ENCODE results near the gene APOL3. TPM values are rescaled to one million over a fixed set of nuclear protein-coding genes. Genes with fewer than 3 reads are reported as not detected.
"Not testable (repeated sequence)": the region's sequence is repeated elsewhere in the genome, so short reads cannot be mapped to it uniquely, and the experiment has no call there.

The APOL3 gene
- total and polyA plus RNA-seq, 10 of the 15 experiments (the other 5 are each of a cell fraction or from before 2014, with no cell fraction given) = 6.9 to 66.8 (median 48.5) TPM

GRCh38 chr22:36201025-36201424 is 40.5 kb upstream of the APOL3 start:
- H3K9ac ChIP-seq (ENCODE audit: control insufficient read depth, insufficient read depth, low read length); H3K9me3 ChIP-seq (replicated peaks; ENCODE audit: control insufficient read depth, insufficient read depth, low read length); H3K4me3 ChIP-seq; H3K4me2 ChIP-seq (ENCODE audit: control insufficient read depth, insufficient read depth); SMC1A ChIA-PET (ENCODE audit: uncharacterized antibody, unreplicated experiment); ATAC-seq; H3K36me3 ChIP-seq (ENCODE audit: control insufficient read depth in 2 of 2, insufficient read depth in 2 of 2, low read length in 1 of 2); H2AFZ ChIP-seq (ENCODE audit: control insufficient read depth, low read depth, low read length); intact Hi-C loops (cut with micrococcal nuclease; ENCODE audit: unreplicated experiment); in situ Hi-C loops (cut with MboI); FAIRE-seq; H3K79me2 ChIP-seq (ENCODE audit: control insufficient read depth, insufficient read depth, low read length); H3K27ac ChIP-seq (ENCODE audit: control insufficient read depth, insufficient read depth); BruUV-seq (replicated peaks); CTCF ChIA-PET; RAD21 ChIA-PET (ENCODE audit: unreplicated experiment); DNase-seq (ENCODE audit: low read depth, low spot score); H3K27me3 ChIP-seq (replicated peaks in 1 of 2; ENCODE audit: control insufficient read depth in 2 of 2, insufficient read depth in 2 of 2, low read length in 1 of 2); POLR2A ChIA-PET; H4K20me1 ChIP-seq (ENCODE audit: control insufficient read depth, insufficient read depth): not testable (repeated sequence)
- WGBS (ENCODE audit: insufficient coverage, insufficient replicate concordance, low lambda C conversion rate, missing lambda C conversion rate) = 0% methylated on average over 1 of the region's 5 CpGs
- H3K4me1 ChIP-seq (ENCODE audit: control insufficient read depth, insufficient read depth, low read length) = peaks cover 12% of the 10 kb centered on the region

DNA sequence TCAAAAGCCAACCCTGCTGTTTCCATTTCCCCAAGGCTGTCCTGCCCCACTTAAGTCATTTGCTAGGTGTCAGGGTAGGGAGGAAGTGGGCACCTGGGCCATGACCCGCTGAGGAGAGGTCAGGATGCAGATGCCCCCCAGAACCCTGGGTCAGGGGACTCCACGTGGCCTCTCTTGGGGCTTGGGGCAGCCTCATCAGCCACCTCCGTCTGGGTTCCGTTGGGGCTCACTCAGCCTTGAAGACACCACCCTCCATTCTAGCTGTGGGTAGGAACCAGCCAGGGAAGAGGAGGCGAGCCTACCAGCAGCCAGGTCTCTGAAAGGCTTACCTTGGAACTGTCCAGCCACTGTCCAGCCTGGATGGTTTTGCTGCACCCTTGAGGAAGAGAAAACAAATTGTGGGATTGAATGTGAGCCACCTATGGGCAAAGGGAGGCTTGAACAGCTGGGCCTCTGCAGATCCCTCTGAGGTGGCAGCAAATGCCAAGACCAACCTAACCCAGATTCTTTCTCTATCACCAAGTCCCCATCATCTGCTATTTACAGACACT is 38.5 kb upstream of the APOL3 start:
- no TSS peak for BruUV-seq (replicated peaks)
- no peak for FAIRE-seq
- no peak overlapping the region for H2AFZ ChIP-seq (ENCODE audit: control insufficient read depth, low read depth, low read length)
- ChIA-PET SMC1A (ENCODE audit: uncharacterized antibody, unreplicated experiment) (interaction anchor here (1.0 to 6.4 kb wide), 4 partner anchors 19 to 79 kb away, joined by 3 to 36 read pairs (median 10); partner anchors contain the start of gene APOL2), RAD21 (ENCODE audit: unreplicated experiment) (interaction anchor here (1.6 kb wide), 2 partner anchors 54 to 79 kb away, joined by 3 read pairs; no protein-coding TSS in a partner anchor), CTCF (interaction anchor here (0.8 to 6.7 kb wide), 7 partner anchors 19 to 102 kb away, joined by 3 to 94 read pairs (median 7); partner anchors contain the start of gene APOL2), POLR2A (no interaction called here)
- H3K4me1 ChIP-seq (ENCODE audit: control insufficient read depth, insufficient read depth, low read length) = peaks cover 12% of the 10 kb centered on the region
- no peak overlapping the region for H3K9ac ChIP-seq (ENCODE audit: control insufficient read depth, insufficient read depth, low read length)
- TF ChIP-seq NR2F1 (conservative IDR thresholded peaks at IDR 0.05) (0 out of 2 replicates have a peak, but pooled peaks have one; percentile 24), SMAD5 (IDR thresholded peaks at IDR 0.05; ENCODE audit: low read depth) (no peak)
- H3K9me3 ChIP-seq (replicated peaks; ENCODE audit: control insufficient read depth, insufficient read depth, low read length) = no peaks in the 10 kb centered on the region
- in situ Hi-C loops (cut with MboI) = no loop called here
- intact Hi-C loops (cut with micrococcal nuclease; ENCODE audit: unreplicated experiment) = loop anchor here (10.0 kb wide), 1 partner anchor 286 kb away; the partner anchor contains the start of gene TXN2
- H3K4me2 ChIP-seq (ENCODE audit: control insufficient read depth, insufficient read depth) = no peak overlapping the region
- no peak overlapping the region for H3K4me3 ChIP-seq
- DNase-seq (ENCODE audit: low read depth, low spot score) = no peak
- no peaks in the 10 kb centered on the region for H4K20me1 ChIP-seq (ENCODE audit: control insufficient read depth, insufficient read depth)
- no peaks in the 10 kb centered on the region for H3K79me2 ChIP-seq (ENCODE audit: control insufficient read depth, insufficient read depth, low read length)
- H3K27ac ChIP-seq (ENCODE audit: control insufficient read depth, insufficient read depth) = no peak overlapping the region
- 9% methylated on average over 5 of the region's 5 CpGs for WGBS (ENCODE audit: insufficient coverage, insufficient replicate concordance, low lambda C conversion rate, missing lambda C conversion rate)
- no peak for ATAC-seq
- H3K27me3 ChIP-seq (replicated peaks in 1 of 2; ENCODE audit: control insufficient read depth in 2 of 2, insufficient read depth in 2 of 2, low read length in 1 of 2) = no peaks in the 10 kb centered on the region
- H3K36me3 ChIP-seq (ENCODE audit: control insufficient read depth in 2 of 2, insufficient read depth in 2 of 2, low read length in 1 of 2) = no peaks in the 10 kb centered on the region
